IMR-90 (cell line): Measurements from ENCODE around the gene BTBD9. TPM values are rescaled to one million over a fixed set of nuclear protein-coding genes. Genes with fewer than 3 reads are reported as not detected.

Experiments used
- ATAC-seq: fragments of 200-7000 bp; cut with Tn5 transposase; 2 replicates; pipeline ENCODE4 v1.9.1; 2020; ENCODE audit warnings: low read depth, mild to moderate bottlenecking, moderate library complexity
- BruUV-seq: library from RNA; stranded (reverse); fragments of 400-500 nt; replicated peaks from 2 replicates; lab custom pipeline; 2021; lab: Mats Ljungman, UMichigan
- CTCF ChIA-PET: fragments of 300-600 bp; formaldehyde crosslinking; extraction: SDS; loops from one replicate; lab custom pipeline; 2021; ENCODE audit warnings: antibody characterized with exemption; lab: Yijun Ruan, JAX
- POLR2A ChIA-PET: fragments of 300-600 bp; sonication (Branson Sonifier 250); formaldehyde crosslinking; loops from one replicate; lab custom pipeline; 2022; ENCODE audit warnings: antibody characterized with exemption; ENCODE audit not compliant: unreplicated experiment; lab: Charles Lee
- DNase-seq: peaks from one replicate; pipeline ENCODE4 v3.0.0; 2013
- H2AFZ ChIP-seq: replicated peaks from 2 replicates; pipeline ENCODE3; 2013; ENCODE audit warnings: low read length, mild to moderate bottlenecking; ENCODE audit not compliant: poor library complexity
- H2AK5ac ChIP-seq: 2 replicates; pipeline ENCODE4 v1.6.1; 2013; ENCODE audit warnings: low read depth, low read length, inconsistent platforms
- H2AK9ac ChIP-seq: replicated peaks from 2 replicates; pipeline ENCODE3; 2013; ENCODE audit warnings: mild to moderate bottlenecking, low read depth, low read length, moderate library complexity; ENCODE audit not compliant: poor library complexity
- H2BK120ac ChIP-seq: 2 replicates; pipeline ENCODE4 v1.6.1; 2013; ENCODE audit warnings: low read depth, low read length, inconsistent platforms
- H2BK15ac ChIP-seq: 3 replicates; pipeline ENCODE4 v1.6.1; 2013; ENCODE audit warnings: low read depth, low read length, inconsistent platforms
- H2BK20ac ChIP-seq: 2 replicates; pipeline ENCODE4 v1.6.1; 2013; ENCODE audit warnings: low read depth, mild to moderate bottlenecking, inconsistent platforms, low read length, moderate library complexity
- H2BK5ac ChIP-seq: 2 replicates; pipeline ENCODE4 v1.6.1; 2013; ENCODE audit warnings: mild to moderate bottlenecking, low read depth, low read length, inconsistent platforms; ENCODE audit not compliant: poor library complexity, severe bottlenecking
- H3K14ac ChIP-seq: replicated peaks from 2 replicates; pipeline ENCODE4 v1.6.1; 2013; ENCODE audit warnings: low read depth, low read length, inconsistent platforms
- H3K18ac ChIP-seq: 2 replicates; pipeline ENCODE4 v1.6.1; 2013; ENCODE audit warnings: low read depth, low read length, control low read depth
- H3K23ac ChIP-seq: 2 replicates; pipeline ENCODE4 v1.6.1; 2013; ENCODE audit warnings: low read depth, low read length, inconsistent platforms
- H3K27ac ChIP-seq: 2 replicates; pipeline ENCODE4 v1.5.1; 2013; ENCODE audit warnings: mild to moderate bottlenecking, control low read depth, low read length; ENCODE audit not compliant: insufficient read depth
- H3K27me3 ChIP-seq: 2 replicates; pipeline ENCODE4 v1.6.1; 2013; ENCODE audit warnings: low read length; ENCODE audit not compliant: control insufficient read depth, insufficient read depth
- H3K36me3 ChIP-seq: 2 replicates; pipeline ENCODE4 v1.6.1; 2013; ENCODE audit warnings: low read length, mixed read lengths; ENCODE audit not compliant: control insufficient read depth, insufficient read depth
- H3K4ac ChIP-seq: 2 replicates; pipeline ENCODE4 v1.6.1; 2013; ENCODE audit warnings: low read depth, low read length, inconsistent platforms
- H3K4me1 ChIP-seq: 2 replicates; pipeline ENCODE4 v1.6.1; 2013; ENCODE audit warnings: low read length, mixed read lengths; ENCODE audit not compliant: control insufficient read depth, insufficient read depth
- H3K4me2 ChIP-seq: 2 replicates; pipeline ENCODE4 v1.6.1; 2013; ENCODE audit warnings: low read depth, mild to moderate bottlenecking, control low read depth, low read length, moderate library complexity
- H3K4me3 ChIP-seq: 2 replicates; pipeline ENCODE4 v1.5.1; 2013; ENCODE audit warnings: low read depth, mild to moderate bottlenecking, control low read depth, low read length, moderate library complexity; ENCODE audit not compliant: insufficient read depth
- H3K56ac ChIP-seq: 2 replicates; pipeline ENCODE4 v1.6.1; 2013; ENCODE audit warnings: low read length, inconsistent platforms; ENCODE audit not compliant: insufficient read depth; ENCODE audit errors: extremely low read depth
- H3K79me1 ChIP-seq, 2 experiments: 2 replicates each; pipeline ENCODE4 v1.6.1; 2013; ENCODE audit warnings: low read length in 2 of 2, inconsistent platforms in 1 of 2, low read depth in 1 of 2
- H3K9ac ChIP-seq: 2 replicates; pipeline ENCODE4 v1.6.1; 2013; ENCODE audit warnings: low read depth, low read length, control low read depth
- H3K9me1 ChIP-seq: 2 replicates; pipeline ENCODE4 v1.6.1; 2013; ENCODE audit warnings: low read length, inconsistent platforms; ENCODE audit not compliant: insufficient read depth
- H3K9me3 ChIP-seq: 2 replicates; pipeline ENCODE4 v1.6.1; 2013; ENCODE audit warnings: low read length; ENCODE audit not compliant: control insufficient read depth, insufficient read depth
- H4K20me1 ChIP-seq: 2 replicates; pipeline ENCODE4 v1.6.1; 2013; ENCODE audit warnings: low read length, inconsistent platforms; ENCODE audit not compliant: insufficient read depth
- H4K5ac ChIP-seq: 2 replicates; pipeline ENCODE4 v1.6.1; 2013; ENCODE audit warnings: mild to moderate bottlenecking, low read depth, low read length, control low read depth
- H4K8ac ChIP-seq, 2 experiments: 2 replicates each; pipeline ENCODE4 v1.6.1; 2013; ENCODE audit warnings: low read depth in 2 of 2, low read length in 2 of 2, control low read depth in 1 of 2, inconsistent platforms in 1 of 2
- H4K91ac ChIP-seq: 2 replicates; pipeline ENCODE4 v1.6.1; 2013; ENCODE audit warnings: low read depth, low read length, inconsistent platforms; ENCODE audit not compliant: insufficient read depth
- BHLHE40 ChIP-seq: fragments of 150-350 bp; IDR thresholded peaks from 2 replicates; pipeline ENCODE4 v1.6.1; 2016; ENCODE audit warnings: mild to moderate bottlenecking, low read depth, low read length
- FOS ChIP-seq: fragments of 150-350 bp; IDR thresholded peaks from 2 replicates; pipeline ENCODE4 v1.6.1; 2016; ENCODE audit warnings: low read depth, low read length
- MAZ ChIP-seq: IDR thresholded peaks from 2 replicates; pipeline ENCODE4 v1.6.1; 2012; ENCODE audit warnings: low read depth, mild to moderate bottlenecking, low read length, improper control_type of control experiment, moderate library complexity, borderline replicate concordance
- NFE2L2 ChIP-seq: fragments of 150-350 bp; IDR thresholded peaks from 2 replicates; pipeline ENCODE4 v1.6.1; 2016; ENCODE audit warnings: low read depth, mild to moderate bottlenecking, low read length
- POLR2A ChIP-seq: IDR thresholded peaks from 2 replicates; pipeline ENCODE4 v1.6.1; 2012; ENCODE audit warnings: mild to moderate bottlenecking, low read depth, low read length
- WGBS, 2 experiments: methylation state at CpG; one replicate each; pipeline versions ENCODE4 v1.1.5 to v1.1.7; 2013; ENCODE audit warnings: missing lambda C conversion rate in 2 of 2; ENCODE audit not compliant: insufficient read length in 1 of 2; ENCODE audit errors: extremely low coverage in 2 of 2; 5-methylcytosine and 5-hydroxymethylcytosine counted together
- dilution Hi-C: fragments of 300-500 bp; cut with HindIII; formaldehyde crosslinking; loops from one replicate; pipeline ENCODE4 v1.14.3; 2018; ENCODE audit warnings: low sequenced_read_pairs; ENCODE audit not compliant: unreplicated experiment
- in situ Hi-C: fragments of 300-500 bp; cut with MboI; formaldehyde crosslinking; loops from 3 replicates; pipeline ENCODE4 v1.14.3; 2019; ENCODE audit warnings: low sequenced_read_pairs, inconsistent platforms, mixed read lengths
- intact Hi-C: fragments of 100-400 bp; cut with micrococcal nuclease; formaldehyde crosslinking; loops from 2 replicates; pipeline ENCODE4 v1.10.0; 2022
- polyA plus RNA-seq, 3 experiments: library from polyadenylated mRNA; depleted of rRNA; stranded (reverse); fragments of >200 nt; gene quantifications; 2 replicates each; pipeline ENCODE4 v1.2.3, GENCODE V29; 2012; ENCODE audit warnings: low replicate concordance in 1 of 3
- total RNA-seq: library from RNA; depleted of rRNA; stranded (reverse); fragments of >200 nt; gene quantifications from 2 replicates; pipeline ENCODE4 v1.2.3, GENCODE V29; 2012
- TF ChIP-seq, protein P1 (sequence below): fragments of 150-350 bp; IDR thresholded peaks from 2 replicates; pipeline ENCODE4 v1.6.1; 2016; ENCODE audit warnings: low read depth, mild to moderate bottlenecking, low read length, moderate library complexity, borderline replicate concordance

Gene BTBD9
- total and polyA plus RNA-seq, 2 of the 4 experiments (the other 2 are of a cell fraction): 4.1 to 22.0 TPM

DNA sequence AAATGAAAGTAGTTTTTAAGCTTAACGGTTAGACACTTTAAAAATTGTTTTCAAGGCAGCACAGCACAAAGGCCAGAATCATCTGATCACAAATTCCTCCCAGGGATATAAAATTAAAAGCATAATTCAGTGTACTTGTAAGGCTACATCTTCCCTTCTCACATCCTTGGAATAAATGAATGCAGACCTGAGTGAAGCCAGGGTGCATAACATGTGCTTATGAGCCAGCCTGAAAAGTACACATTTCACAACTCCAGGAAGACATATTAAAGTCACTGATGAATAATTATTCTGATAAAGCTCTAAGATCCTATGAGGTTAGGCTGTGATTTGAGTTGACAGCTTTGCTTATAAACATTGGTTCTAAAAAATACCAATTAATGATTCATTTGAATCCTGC, 163.6 kb downstream of the BTBD9 start:
- no TSS peak for BruUV-seq
- Histone ChIP-seq H3K4me2 (no peak overlapping the region), H3K56ac (no peak overlapping the region), H3K4me1 (no peaks in the 10 kb centered on the region), H2BK20ac (no peak overlapping the region), H3K9me1 (no peaks in the 10 kb centered on the region), H2BK15ac (no peak overlapping the region), H3K23ac (no peak overlapping the region), H2AK5ac (no peak overlapping the region), H4K8ac (no peak overlapping the region), H3K79me1 (peaks cover 0 to 8% of the 10 kb centered on the region in 2 experiments; a peak in 1 of 4 replicates), H2BK5ac (no peak overlapping the region), H2AFZ (no peak overlapping the region), H2AK9ac (no peak overlapping the region), H4K20me1 (no peaks in the 10 kb centered on the region), H3K18ac (no peak overlapping the region), H3K36me3 (no peaks in the 10 kb centered on the region), H3K14ac (no peak overlapping the region), H4K91ac (no peak overlapping the region), H3K4me3 (no peak overlapping the region), H3K27ac (no peak overlapping the region), H3K9ac (no peak overlapping the region), H3K4ac (no peak overlapping the region), H2BK120ac (no peak overlapping the region), H4K5ac (no peak overlapping the region), H3K9me3 (no peaks in the 10 kb centered on the region), H3K27me3 (no peaks in the 10 kb centered on the region)
- WGBS, 2 experiments: no CpG with 5 or more reads among the region's 1 CpG
- no peak for ATAC-seq
- intact Hi-C loops: no loop called here
- ChIA-PET CTCF (no interaction called here), POLR2A (no interaction called here)
- dilution Hi-C loops: no loop called here
- DNase-seq: no peak
- in situ Hi-C loops: no loop called here
- TF ChIP-seq MAZ (no peak), BHLHE40 (no peak), NFE2L2 (no peak), FOS (no peak), POLR2A (no peak)
- TF ChIP-seq, protein P1, sequence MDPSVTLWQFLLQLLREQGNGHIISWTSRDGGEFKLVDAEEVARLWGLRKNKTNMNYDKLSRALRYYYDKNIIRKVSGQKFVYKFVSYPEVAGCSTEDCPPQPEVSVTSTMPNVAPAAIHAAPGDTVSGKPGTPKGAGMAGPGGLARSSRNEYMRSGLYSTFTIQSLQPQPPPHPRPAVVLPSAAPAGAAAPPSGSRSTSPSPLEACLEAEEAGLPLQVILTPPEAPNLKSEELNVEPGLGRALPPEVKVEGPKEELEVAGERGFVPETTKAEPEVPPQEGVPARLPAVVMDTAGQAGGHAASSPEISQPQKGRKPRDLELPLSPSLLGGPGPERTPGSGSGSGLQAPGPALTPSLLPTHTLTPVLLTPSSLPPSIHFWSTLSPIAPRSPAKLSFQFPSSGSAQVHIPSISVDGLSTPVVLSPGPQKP: no peak
